ENCODE results near the gene LCOR.

- TF ChIP-seq TCF12 (IDR thresholded peaks at IDR 0.05; ENCODE audit: low read depth) (no peak), FOXM1 (IDR thresholded peaks at IDR 0.05; ENCODE audit: borderline replicate concordance, low read depth) (no peak), YY1 (IDR thresholded peaks at IDR 0.05; ENCODE audit: low read depth) (no peak), CEBPB (IDR thresholded peaks at IDR 0.05) (no peak), USF1 (IDR thresholded peaks at IDR 0.05) (no peak), RAD21 (IDR thresholded peaks at IDR 0.05; ENCODE audit: low read depth) (no peak), REST (IDR thresholded peaks at IDR 0.05; ENCODE audit: low read depth) (no peak), EP300 (IDR thresholded peaks at IDR 0.05; ENCODE audit: borderline replicate concordance) (no peak)
- TF ChIP-seq, protein P1, sequence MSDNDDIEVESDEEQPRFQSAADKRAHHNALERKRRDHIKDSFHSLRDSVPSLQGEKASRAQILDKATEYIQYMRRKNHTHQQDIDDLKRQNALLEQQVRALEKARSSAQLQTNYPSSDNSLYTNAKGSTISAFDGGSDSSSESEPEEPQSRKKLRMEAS (IDR thresholded peaks at IDR 0.05) = no peak
Measured at GRCh38 chr10:96973809-96974747, 142.0 kb downstream of the LCOR start.
